SJCRH30 (cell line): ENCODE data around the gene DLGAP5. TPM values are rescaled to one million over a fixed set of nuclear protein-coding genes. Genes with fewer than 3 reads are reported as not detected.

Source experiments
- DNase-seq, 2 experiments: peaks; one replicate each; pipeline ENCODE4 v3.0.0-alpha.2; 2015 to 2020
- H3K27ac ChIP-seq: fragments of 250-450 bp; sonication (Bioruptor Pico); 2 replicates; pipeline ENCODE4 v1.5.1; 2020; ENCODE audit warnings: mild to moderate bottlenecking, moderate library complexity
- H3K27me3 ChIP-seq: fragments of 250-450 bp; sonication (Bioruptor Pico); 2 replicates; pipeline ENCODE4 v1.5.1; 2020; ENCODE audit warnings: mild to moderate bottlenecking, moderate library complexity
- H3K36me3 ChIP-seq: fragments of 250-450 bp; sonication (Bioruptor Pico); 2 replicates; pipeline ENCODE4 v1.5.1; 2020; ENCODE audit warnings: mild to moderate bottlenecking, moderate library complexity
- H3K4me1 ChIP-seq: fragments of 250-450 bp; sonication (Bioruptor Pico); 2 replicates; pipeline ENCODE4 v1.5.1; 2020; ENCODE audit warnings: mild to moderate bottlenecking, moderate library complexity
- H3K4me3 ChIP-seq: fragments of 250-450 bp; sonication (Bioruptor Pico); 2 replicates; pipeline ENCODE4 v1.5.1; 2020; ENCODE audit warnings: mild to moderate bottlenecking, moderate library complexity
- H3K9me3 ChIP-seq: fragments of 250-450 bp; sonication (Bioruptor Pico); replicated peaks from 2 replicates; pipeline ENCODE4 v1.5.1; 2020; ENCODE audit warnings: mild to moderate bottlenecking, moderate library complexity
- total RNA-seq: library from RNA; depleted of rRNA; stranded (reverse); fragments of >200 nt; shearing (Covaris generic); gene quantifications from 2 replicates; pipeline ENCODE4 v1.2.3, GENCODE V29; 2014

Gene DLGAP5
- total RNA-seq, 1 experiment from 2014 or later = 92.0 TPM

DNA sequence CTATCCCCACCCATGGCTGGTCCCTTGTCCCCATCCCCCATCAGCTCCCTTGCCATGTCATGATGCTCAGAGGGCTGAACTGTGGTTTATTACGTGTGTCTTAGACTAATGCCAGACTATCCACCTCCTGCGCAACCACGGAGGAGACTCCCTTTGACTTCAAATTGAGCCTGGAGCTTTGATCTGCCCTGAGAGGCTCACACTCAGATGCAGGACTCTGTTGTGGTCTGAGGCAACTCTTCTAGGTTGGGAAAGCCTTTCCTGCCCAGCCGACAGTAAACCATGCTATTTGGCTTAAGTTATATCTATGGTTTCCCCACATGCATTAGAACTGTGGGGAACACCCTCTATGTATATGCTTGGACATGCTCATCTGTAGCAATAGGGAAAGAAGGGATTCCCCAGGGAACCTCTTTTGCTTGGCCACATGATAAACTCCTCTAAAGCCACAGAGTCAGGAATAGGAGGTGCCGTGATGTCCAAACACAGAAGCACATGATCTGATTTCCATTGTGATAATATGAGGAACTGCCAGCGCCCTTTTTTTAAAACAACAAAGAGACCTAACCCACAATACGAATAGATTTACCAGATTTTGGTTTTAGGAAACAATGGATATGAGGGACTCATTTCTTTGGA lies 73.5 kb downstream of the DLGAP5 start:
- Histone ChIP-seq H3K9me3 (no peaks in the 10 kb centered on the region), H3K27me3 (no peaks in the 10 kb centered on the region), H3K4me1 (peaks cover 8% of the 10 kb centered on the region; the same call in 1 of the 2 replicates), H3K4me3 (no peak overlapping the region), H3K27ac (no peak overlapping the region), H3K36me3 (no peaks in the 10 kb centered on the region)
- no peak for DNase-seq

DNA sequence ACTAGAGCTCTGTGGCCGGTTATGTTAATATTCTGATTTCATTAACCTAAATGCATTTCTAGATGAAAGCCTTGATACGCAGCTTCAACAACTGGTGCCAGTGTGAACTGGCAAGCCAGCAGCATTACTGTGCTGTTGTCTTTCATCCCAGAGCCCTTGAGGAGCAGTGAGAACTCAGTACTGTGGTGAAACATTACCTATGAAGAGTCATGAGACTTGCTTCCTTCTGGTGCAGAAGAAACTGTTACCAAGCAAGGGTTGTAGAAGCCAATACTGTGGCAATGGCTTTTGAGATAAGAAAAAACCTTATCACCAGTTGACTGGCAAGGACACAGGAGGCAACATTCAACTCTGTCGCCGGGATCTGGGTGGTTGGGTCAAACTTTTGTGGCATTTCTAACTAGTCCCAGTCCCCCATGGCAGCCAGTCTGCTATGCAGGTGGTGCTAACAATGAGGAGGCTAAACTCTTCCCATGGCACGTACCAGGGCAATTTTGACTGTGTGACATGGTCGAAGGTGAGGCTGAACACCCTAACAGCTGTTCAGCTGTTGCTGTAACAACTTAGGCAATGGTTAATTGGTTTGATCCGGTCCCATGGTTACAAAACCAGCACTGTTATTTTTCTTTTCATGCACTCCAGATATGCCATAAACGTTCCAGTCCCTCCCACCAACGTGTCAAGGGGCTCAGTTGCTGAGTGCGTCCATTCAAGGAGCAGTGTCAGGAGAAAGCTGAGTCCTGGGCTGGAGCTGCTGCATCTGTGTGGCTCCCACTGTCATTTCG lies 74.9 kb downstream of the DLGAP5 start:
- DNase-seq = peak in 1 of 2 experiments; percentile 52
- H3K27me3 ChIP-seq = no peaks in the 10 kb centered on the region
- H3K9me3 ChIP-seq = no peaks in the 10 kb centered on the region
- peaks cover 6% of the 10 kb centered on the region; the same call in 1 of the 2 replicates for H3K4me1 ChIP-seq
- no peaks in the 10 kb centered on the region for H3K36me3 ChIP-seq
- no peak overlapping the region for H3K27ac ChIP-seq
- H3K4me3 ChIP-seq = no peak overlapping the region

GRCh38 chr14:55115861-55116245 lies 75.5 kb downstream of the DLGAP5 start:
- Histone ChIP-seq H3K4me1 (peaks cover 6% of the 10 kb centered on the region; the same call in 1 of the 2 replicates), H3K9me3 (no peaks in the 10 kb centered on the region), H3K27ac (no peak overlapping the region), H3K36me3 (no peaks in the 10 kb centered on the region), H3K27me3 (no peaks in the 10 kb centered on the region), H3K4me3 (no peak overlapping the region)
- DNase-seq = no peak

GRCh38 chr14:55115460-55115859 lies 75.9 kb downstream of the DLGAP5 start:
- no peak overlapping the region for H3K27ac ChIP-seq

DNA sequence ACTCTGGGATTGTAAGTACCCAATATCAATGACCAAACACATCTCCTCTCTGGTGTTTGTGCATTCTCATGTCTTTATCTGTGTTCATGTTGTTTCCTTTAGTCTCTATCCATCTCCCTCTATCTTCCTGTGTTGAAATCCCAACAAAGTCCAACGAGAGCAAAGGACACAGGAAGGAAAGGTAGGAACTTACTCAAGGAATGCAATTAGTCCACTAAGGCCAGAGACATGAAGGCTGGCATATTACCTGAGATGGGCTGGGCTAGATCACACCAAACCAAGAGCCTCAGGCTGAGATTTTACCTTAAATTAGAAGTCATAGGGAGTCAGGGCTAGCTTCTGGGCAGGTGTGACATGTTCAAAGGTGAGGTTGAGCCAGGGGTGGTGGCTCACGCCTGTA lies 76.7 kb downstream of the DLGAP5 start:
- no peaks in the 10 kb centered on the region for H3K27me3 ChIP-seq
- no peak overlapping the region for H3K27ac ChIP-seq
- H3K4me1 ChIP-seq = peaks cover 6% of the 10 kb centered on the region; the same call in 1 of the 2 replicates
- H3K9me3 ChIP-seq = no peaks in the 10 kb centered on the region
- no peaks in the 10 kb centered on the region for H3K36me3 ChIP-seq
- no peak overlapping the region for H3K4me3 ChIP-seq
- DNase-seq = no peak

More at GRCh38 chr14:55115460-55115859, 75.9 kb downstream of the DLGAP5 start:
- DNase-seq = no peak
- Histone ChIP-seq H3K27me3 (no peaks in the 10 kb centered on the region), H3K4me1 (peaks cover 6% of the 10 kb centered on the region; the same call in 1 of the 2 replicates), H3K9me3 (no peaks in the 10 kb centered on the region), H3K36me3 (no peaks in the 10 kb centered on the region), H3K4me3 (no peak overlapping the region)

DNA sequence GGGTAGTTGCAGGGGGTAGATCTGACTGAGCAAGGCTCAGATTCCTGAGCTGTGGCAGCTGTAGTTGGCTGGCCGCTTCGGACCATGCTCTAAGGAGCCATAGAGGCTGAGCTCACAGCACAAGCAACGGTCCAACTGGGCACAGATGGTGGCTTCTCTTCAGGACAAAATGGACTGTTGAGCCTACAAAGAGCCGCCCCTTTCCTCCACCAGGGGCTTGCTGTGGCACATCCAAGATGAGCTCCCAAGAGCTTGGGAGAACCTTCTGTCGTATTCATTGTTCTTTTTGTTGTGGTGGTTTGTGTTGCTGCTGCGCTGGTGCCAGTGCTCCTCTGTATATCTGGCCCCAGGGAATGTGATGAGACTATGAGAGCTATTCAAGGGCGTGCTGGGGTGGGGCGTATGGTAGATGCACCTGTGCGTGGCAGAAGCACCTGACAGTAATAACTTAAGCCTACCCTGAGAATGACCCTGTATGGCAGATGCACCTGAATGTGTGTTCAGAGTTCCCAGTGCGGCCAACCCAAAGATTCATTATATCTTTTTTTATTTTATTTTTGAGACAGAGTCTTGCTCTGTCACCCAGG lies 80.2 kb downstream of the DLGAP5 start:
- Histone ChIP-seq H3K9me3 (no peaks in the 10 kb centered on the region), H3K27ac (no peak overlapping the region), H3K4me3 (no peak overlapping the region), H3K27me3 (no peaks in the 10 kb centered on the region), H3K36me3 (no peaks in the 10 kb centered on the region), H3K4me1 (peaks cover 8% of the 10 kb centered on the region)
- no peak for DNase-seq

DNA sequence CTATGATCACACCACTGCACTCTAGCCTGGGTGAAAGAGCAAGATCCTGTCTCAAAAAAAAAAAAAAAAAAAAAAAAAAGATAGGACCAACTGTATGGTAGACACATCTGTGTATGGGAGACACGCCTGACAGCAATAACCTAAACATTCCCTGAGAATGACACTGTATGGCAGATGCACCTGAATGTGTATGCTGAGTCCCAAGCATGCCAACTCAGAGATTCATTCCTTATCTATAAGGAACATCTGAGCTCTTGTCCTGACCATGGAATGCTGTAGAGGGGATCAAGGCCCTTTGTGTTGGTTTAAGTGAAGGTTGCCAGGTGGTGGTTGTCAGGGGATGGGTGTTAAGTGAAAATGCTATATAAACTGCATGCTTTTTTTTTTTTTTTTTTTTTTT lies 81.5 kb downstream of the DLGAP5 start:
- H3K4me3 ChIP-seq = no peak overlapping the region
- DNase-seq = peak in 1 of 2 experiments; percentile 20

DNA sequence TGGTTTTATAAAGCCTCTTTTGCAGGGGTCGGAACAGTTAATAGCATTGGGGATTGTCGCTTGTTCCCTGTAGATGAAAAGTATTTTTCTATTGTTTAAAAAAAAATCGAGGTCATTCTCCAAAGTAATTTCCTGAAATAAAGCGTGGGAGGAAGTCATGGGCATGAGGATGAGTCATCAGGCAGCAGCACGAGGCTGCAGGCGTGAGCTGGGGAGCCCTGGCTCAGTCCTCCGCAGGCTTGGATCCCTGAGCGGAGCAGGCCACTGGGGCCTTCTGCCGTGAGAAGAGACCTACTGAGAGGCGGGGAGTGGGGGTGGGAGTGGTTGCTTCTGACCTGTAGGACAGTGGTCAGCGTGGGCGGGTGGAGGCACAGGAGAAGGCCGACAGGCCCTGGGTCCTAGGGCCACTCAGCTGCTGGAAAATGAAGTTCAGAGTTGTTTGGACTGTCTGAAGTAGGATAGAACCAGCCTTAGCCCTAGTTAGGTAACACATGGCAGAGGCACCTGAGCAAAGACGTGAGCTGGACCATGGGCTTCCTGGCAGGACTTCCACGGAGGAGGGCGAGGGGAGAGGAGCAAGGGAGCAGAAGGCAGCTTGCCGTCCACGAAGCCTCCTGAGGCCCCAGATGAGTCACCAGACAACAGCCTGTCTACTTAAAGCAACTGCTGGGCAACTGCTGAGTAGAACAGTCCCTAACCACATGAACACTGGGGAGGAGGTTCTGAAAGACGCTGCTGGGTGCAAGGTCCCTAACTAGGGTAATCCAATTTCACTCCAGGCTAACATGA lies 83.4 kb downstream of the DLGAP5 start:
- peak overlapping the region; percentile 93 for H3K27ac ChIP-seq
- no peaks in the 10 kb centered on the region; the same call in 1 of the 2 replicates for H3K9me3 ChIP-seq
- DNase-seq = peak; percentile 72 to 76
- no peaks in the 10 kb centered on the region for H3K27me3 ChIP-seq
- peak overlapping the region; percentile 37 for H3K4me3 ChIP-seq
- no peaks in the 10 kb centered on the region for H3K36me3 ChIP-seq
- peaks cover 19% of the 10 kb centered on the region for H3K4me1 ChIP-seq

More for the DNA sequence above, 81.5 kb downstream of the DLGAP5 start:
- Histone ChIP-seq H3K27me3 (no peaks in the 10 kb centered on the region), H3K36me3 (no peaks in the 10 kb centered on the region), H3K9me3 (no peaks in the 10 kb centered on the region), H3K27ac (no peak overlapping the region), H3K4me1 (peaks cover 8% of the 10 kb centered on the region)

DNA sequence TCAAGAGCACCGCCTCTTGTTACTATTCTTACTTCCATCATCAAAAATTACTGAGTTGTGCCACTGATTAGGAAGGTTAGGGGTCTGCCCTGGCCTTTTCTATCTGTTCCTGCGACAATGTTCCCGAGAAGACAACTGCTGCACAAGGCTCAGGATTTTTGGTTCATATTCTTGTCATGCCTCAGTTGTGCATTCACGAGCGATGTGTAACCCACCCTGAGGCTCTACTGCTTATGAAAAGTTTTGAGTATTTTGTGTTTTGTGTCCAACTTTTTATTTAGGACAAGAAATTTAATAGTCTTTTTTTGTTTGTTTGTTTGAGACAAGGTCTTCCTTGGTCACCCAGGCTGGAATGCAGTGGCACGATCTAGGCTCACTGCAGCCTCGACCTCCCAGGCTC lies 85.4 kb downstream of the DLGAP5 start:
- H3K27ac ChIP-seq = no peak overlapping the region
- H3K4me3 ChIP-seq = no peak overlapping the region
- H3K36me3 ChIP-seq = no peaks in the 10 kb centered on the region
- H3K9me3 ChIP-seq = no peaks in the 10 kb centered on the region; the same call in 1 of the 2 replicates
- no peak for DNase-seq
- no peaks in the 10 kb centered on the region for H3K27me3 ChIP-seq
- peaks cover 20% of the 10 kb centered on the region for H3K4me1 ChIP-seq

GRCh38 chr14:55103971-55104954 lies 87.1 kb downstream of the DLGAP5 start:
- H3K4me1 ChIP-seq = peaks cover 20% of the 10 kb centered on the region
- no peak for DNase-seq
- peak overlapping the region; percentile 60 for H3K27ac ChIP-seq

GRCh38 chr14:55103005-55103640 lies 88.3 kb downstream of the DLGAP5 start:
- Histone ChIP-seq H3K4me3 (peak overlapping the region; percentile 45), H3K27ac (peak overlapping the region; percentile 60), H3K4me1 (peaks cover 20% of the 10 kb centered on the region), H3K27me3 (no peaks in the 10 kb centered on the region), H3K36me3 (no peaks in the 10 kb centered on the region), H3K9me3 (no peaks in the 10 kb centered on the region; the same call in 1 of the 2 replicates)
- peak; percentile 75 for DNase-seq

More at GRCh38 chr14:55103971-55104954, 87.1 kb downstream of the DLGAP5 start:
- no peaks in the 10 kb centered on the region; the same call in 1 of the 2 replicates for H3K9me3 ChIP-seq
- H3K4me3 ChIP-seq = no peak overlapping the region
- H3K36me3 ChIP-seq = no peaks in the 10 kb centered on the region
- H3K27me3 ChIP-seq = no peaks in the 10 kb centered on the region

- no peaks in the 10 kb centered on the region for H3K27me3 ChIP-seq
- peak overlapping the region; percentile 45 for H3K4me3 ChIP-seq
- peaks cover 12% of the 10 kb centered on the region for H3K4me1 ChIP-seq
- no peaks in the 10 kb centered on the region for H3K36me3 ChIP-seq
- peak; percentile 76 to 84 for DNase-seq
- no peaks in the 10 kb centered on the region; the same call in 1 of the 2 replicates for H3K9me3 ChIP-seq
- H3K27ac ChIP-seq = peak overlapping the region; percentile 60
Observed at GRCh38 chr14:55102141-55102621, 89.2 kb downstream of the DLGAP5 start.

DNA sequence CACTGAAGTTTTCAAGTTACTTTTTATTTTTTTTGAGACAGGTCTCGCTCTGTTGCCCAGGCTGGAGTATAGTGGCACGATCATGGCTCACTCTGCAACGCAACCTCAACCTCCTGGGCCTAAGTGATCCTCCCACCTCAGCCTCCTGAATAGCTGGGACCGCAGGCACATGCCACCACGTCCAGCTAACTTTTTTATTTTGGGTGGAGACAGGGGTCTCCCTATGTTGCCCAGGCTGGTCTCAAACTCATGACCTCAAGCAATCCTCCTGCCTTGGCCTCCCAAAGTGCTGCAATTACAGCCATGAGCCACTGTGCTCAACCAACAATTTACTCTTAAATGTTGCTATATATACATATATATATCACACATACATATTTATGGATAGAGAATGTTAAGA lies 89.7 kb downstream of the DLGAP5 start:
- peaks cover 12% of the 10 kb centered on the region for H3K4me1 ChIP-seq
- H3K27me3 ChIP-seq = no peaks in the 10 kb centered on the region

More for the DNA sequence above, 89.7 kb downstream of the DLGAP5 start:
- no peak for DNase-seq
- Histone ChIP-seq H3K27ac (peak overlapping the region; percentile 60; the same call in 1 of the 2 replicates), H3K4me3 (no peak overlapping the region), H3K36me3 (no peaks in the 10 kb centered on the region), H3K9me3 (no peaks in the 10 kb centered on the region; the same call in 1 of the 2 replicates)
